Metanephros (tissue), 2 donors: ENCODE data around the gene HAGHL. TPM values are rescaled to one million over a fixed set of nuclear protein-coding genes. Genes with fewer than 3 reads are reported as not detected.

Experiments
- small RNA-seq: library from RNA; depleted of rRNA; stranded (forward); fragments of <200 nt; gene quantifications from one replicate; pipeline ENCODE3, GENCODE V24; 2014; ENCODE audit warnings: low replicate concordance
- total RNA-seq: library from RNA; depleted of rRNA; stranded (reverse); fragments of >200 nt; gene quantifications from one replicate; pipeline ENCODE4 v1.2.3, GENCODE V29; 2014

HAGHL gene, protein sequence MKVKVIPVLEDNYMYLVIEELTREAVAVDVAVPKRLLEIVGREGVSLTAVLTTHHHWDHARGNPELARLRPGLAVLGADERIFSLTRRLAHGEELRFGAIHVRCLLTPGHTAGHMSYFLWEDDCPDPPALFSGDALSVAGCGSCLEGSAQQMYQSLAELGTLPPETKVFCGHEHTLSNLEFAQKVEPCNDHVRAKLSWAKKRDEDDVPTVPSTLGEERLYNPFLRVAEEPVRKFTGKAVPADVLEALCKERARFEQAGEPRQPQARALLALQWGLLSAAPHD
- total RNA-seq = 4.5 TPM

DNA sequence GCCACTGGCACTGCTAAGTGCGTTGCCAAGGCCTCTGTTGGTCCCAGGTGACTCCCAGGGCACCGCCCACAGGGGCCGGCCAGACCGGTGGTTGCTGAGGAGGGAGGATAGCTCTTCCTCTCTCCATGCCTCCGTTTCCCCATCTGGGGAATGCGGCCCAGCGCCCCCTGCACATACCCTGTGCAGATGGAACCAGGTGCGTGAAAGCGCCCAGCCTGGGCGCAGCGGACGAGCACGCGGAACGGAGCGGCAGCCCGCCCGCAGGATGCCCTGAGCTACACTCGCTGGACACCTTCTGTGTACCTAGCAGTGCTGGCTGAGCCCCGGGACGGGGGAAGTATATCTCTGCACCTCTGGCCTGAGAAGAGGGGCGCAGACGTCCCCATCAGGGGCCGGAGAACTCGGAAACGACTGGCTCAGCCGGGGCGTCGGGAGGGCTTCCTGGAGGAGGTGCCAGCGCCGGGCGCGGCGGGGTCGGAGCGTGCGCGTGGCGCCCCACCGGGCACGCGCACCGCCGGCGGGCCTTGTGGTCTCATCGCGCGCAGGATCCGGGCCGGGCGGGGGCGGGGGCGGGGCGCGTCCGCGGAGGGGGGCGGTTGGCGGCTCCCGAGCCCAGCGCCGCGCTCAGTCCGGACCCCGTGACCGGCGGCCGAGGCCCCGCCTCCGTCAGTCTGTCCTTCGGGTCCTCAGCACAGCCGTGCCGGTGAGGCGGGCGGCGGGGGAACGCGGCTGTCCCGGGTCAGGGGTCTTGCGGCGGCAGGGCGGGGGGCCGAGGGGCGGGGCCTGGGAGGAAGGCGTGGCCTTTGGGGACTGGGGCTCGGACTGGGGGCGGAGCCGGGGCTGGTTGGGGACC is at the start of gene HAGHL, which contains the start of gene CCDC78:
TSS of gene HAGHL (plus strand) at position 669 of the 853 bp plus-strand sequence. CDS start 404 bp downstream, outside the sequence.
TSS of gene CCDC78 (minus strand) at position 6 of the 853 bp plus-strand sequence. CDS start 76 bp downstream, outside the sequence.

DNA sequence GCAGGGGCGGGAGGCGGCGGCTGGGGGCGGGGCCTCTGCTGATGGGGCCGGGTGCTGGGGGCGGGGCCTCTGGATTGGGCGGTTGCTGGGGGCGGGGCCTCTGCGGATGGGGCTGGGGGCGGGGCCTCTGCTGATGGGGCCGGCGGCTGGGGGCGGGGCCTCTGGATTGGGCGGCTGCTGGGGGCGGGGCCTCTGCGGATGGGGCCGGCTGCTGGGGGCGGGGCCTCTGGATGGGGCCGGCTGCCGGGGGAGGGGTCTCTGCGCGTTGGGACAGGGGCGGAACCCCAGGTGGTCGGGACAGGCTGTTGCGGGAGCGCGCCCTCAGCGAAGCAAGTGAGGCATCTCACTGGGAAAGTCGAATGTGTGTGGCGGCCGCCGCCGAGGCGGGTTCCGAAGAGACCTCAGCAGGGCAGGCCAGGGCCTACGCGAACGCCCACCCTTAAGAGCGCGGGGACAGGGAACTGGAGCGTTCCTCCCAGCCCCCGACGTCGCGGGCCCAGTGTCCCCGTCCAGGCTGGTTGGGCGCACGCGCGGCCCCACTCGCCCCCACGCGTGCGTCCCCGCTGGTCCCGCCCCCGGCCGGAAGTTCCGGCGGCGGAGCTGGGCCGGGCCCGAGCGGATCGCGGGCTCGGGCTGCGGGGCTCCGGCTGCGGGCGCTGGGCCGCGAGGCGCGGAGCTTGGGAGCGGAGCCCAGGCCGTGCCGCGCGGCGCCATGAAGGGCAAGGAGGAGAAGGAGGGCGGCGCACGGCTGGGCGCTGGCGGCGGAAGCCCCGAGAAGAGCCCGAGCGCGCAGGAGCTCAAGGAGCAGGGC is 46.9 kb upstream of the HAGHL start, which contains the start of gene STUB1:
TSS of gene STUB1 (plus strand) at position 597 of the 811 bp plus-strand sequence. CDS start at position 713, 116 bp downstream.

DNA sequence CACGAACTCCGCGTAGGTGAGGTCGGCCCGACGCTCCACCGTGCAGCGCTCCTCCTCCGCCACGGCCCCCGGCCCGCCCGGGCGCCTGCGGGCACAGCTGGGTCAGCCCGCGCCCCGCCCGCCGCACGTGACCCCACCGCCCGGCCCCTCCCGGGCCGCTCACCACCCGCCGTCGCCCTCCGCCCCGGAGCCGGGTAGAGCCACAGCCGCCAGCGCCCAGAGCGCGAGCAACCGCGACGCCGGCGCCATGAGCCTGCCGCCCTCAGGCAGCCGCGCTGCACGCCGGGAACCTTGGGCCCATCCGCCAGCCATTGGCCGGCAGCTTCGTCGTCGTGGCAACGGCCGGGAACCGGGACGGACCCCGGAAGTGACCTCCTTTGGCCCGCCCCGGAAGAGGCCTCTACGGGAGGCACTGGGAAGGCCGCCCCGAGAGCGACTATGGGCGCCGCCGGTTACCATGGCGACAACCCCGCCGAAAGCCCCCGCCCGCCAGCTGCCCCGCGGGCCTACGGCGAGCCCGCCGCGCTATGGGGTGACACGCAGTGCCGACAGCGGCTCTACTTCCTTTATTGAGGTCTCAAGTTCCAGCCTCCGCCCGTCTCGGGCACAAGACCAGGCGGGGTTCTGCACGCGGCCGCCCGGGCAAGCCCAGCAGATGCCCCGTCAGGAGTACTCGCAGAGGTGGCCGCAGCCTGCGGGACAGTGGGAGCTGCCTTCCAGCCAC is 42.7 kb upstream of the HAGHL start, which contains the start of gene JMJD8:
TSS of gene JMJD8 (minus strand) at position 264 of the 724 bp plus-strand sequence. CDS start at position 249, 15 bp downstream.

DNA sequence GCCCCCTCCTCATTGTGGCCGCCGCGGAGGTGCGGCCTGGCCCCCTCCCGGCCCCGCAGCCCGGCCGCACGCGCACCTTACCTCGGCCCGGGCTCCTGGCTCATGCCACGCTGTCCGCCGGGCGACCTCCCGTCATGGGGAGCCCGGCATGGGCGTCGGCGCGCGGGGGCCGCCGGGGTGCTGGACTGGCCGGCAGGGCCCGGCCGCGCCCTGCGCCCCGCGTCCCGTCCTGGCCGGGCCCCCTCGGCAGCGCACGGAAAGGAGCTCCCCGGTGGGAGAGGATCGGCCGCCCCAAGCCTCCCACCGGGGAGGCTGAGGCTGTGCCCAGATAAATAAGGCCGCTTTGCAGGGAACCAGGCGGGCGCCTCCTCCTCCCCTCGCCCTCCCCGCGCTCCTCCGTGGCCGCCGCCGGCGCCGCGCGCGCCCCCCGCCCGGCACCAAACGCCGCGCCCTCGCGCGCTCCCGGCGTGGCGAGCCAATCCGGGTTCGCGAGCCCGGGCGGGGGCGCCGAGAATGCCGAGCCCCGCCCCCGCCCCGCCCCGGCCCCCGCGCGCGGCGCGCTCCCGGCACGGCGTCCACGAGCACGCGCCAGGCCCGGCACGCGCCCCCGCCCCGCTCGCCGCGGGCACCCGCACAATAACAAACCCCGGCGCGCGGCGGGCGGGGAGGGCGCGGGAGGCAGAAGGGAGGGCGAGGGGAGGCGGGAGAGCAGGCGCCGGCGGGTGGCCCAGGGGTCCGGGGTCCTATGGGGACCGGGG is 21.3 kb upstream of the HAGHL start, which contains the start of gene FBXL16:
TSS of gene FBXL16 (minus strand) at position 371 of the 758 bp plus-strand sequence. CDS start 8,396 bp downstream, outside the sequence.

DNA sequence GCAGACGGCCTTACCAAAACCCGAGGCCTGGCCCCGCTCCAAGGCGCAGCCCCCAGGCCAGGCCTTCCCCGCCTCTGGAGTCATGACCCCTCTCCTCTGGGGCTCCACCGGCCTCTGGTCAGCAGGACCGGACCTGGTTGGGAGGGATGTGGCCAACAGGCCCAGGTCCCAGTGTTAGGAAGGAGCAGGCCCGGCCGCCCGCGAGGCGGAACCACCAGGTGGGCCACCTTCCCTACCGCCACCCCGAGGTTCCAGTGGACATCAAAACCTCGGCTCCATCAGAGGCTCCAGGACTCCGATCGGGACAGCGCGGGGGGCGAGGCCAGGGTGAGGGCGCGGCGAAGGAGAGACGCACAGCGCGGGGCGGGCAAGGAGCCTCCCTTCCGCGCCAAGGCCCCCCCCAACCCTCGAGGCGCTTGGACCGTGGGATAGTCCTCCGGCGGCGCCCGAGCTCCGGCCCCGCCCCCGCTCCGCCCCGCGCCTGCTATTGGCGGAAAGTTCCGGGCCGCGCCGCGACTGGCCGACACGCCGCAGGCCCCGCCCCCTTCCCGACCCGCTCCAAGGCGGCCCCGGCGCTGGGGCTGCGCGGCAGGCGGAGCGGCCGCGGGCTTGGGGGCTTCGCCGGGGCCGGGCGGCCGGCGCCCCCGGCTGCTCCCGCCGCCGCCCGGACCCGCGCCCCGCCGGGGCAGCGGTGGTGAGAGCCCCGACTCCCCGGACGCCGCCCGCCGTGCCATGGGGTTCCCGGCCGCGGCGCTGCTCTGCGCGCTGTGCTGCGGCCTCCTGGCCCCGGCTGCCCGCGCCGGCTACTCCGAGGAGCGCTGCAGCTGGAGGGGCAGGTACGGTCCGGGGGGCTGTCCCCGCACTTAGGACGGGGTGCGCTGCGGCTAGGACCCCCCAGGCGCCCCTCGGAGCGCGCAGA is 12.1 kb upstream of the HAGHL start, which contains the start of gene METRN:
TSS of gene METRN (plus strand) at position 561 of the 919 bp plus-strand sequence. CDS start at position 733, 172 bp downstream.

DNA sequence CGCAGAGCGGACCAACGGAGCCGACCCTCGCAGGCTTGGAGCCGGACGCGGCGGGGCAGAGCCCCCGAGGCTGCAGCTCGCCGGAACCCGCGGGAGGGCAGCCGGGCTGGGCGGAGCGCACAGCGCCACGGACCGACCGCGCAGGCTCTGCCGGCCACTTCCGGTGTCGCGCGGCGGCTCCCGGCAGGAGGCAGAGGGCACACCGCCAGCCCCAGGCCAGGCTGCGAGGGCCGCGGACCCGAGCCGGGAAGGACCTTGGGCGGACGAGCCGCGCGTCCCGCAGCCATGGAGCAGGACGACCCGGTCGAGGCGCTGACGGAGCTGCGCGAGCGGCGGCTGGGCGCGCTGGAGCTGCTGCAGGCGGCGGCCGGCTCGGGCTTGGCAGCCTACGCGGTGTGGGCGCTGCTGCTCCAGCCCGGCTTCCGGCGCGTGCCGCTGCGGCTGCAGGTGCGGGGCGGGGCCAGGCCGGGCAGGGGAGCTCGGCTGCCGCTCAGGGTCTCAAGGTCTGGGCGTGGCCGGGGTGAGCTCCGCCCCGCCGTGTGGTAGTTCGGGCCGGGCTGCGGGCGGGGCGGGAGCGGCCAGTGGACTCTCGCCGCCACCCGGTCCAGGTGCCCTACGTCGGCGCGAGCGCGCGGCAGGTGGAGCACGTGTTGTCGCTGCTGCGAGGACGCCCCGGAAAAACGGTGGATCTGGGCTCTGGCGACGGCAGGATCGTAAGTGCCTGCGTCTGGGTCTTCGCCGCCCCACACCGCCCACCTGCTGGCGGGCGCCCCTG is 5.7 kb upstream of the HAGHL start, which contains the start of gene ANTKMT:
TSS of gene ANTKMT (plus strand) at position 157 of the 775 bp plus-strand sequence. CDS start at position 286, 129 bp downstream.

DNA sequence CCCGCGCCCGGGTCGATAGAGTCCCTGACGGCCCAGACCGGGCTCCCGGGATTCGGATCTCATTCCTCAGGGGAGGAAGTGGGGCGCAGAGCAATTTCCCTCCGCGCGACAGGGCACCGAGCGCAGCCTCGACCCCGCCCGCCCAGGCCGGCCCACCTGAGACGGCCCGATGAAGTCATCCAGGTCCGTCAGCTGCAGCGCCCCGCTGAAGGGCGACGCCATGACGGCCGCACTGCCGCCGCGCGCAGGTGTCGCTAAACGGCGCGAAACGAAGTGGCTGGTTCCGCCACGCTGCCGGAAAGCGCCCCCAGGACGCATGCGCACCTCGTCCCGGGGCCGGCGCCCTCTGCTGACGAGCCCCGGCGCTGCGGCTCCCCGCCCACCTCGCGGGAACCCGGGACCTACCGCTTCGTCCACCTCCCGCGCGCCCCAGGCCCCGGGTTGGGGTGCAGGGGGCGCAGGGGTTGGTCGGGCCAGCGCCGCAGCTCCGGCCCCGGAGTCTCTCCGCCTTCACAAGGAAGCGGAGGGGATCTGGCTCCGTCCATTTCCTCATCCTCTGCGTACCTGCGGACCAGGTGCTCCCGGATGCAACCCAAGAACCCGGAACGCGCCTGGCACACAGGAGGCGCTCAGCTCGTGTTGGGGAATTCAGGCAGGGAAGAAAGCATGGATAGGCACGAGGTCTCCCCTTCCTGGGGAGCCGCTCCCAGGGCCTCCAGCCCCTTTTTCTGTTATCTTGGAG is 14.0 kb downstream of the HAGHL start, which contains the start of gene CIAO3:
TSS of gene CIAO3 (minus strand) at position 234 of the 742 bp plus-strand sequence. CDS start at position 222, 12 bp downstream.

DNA sequence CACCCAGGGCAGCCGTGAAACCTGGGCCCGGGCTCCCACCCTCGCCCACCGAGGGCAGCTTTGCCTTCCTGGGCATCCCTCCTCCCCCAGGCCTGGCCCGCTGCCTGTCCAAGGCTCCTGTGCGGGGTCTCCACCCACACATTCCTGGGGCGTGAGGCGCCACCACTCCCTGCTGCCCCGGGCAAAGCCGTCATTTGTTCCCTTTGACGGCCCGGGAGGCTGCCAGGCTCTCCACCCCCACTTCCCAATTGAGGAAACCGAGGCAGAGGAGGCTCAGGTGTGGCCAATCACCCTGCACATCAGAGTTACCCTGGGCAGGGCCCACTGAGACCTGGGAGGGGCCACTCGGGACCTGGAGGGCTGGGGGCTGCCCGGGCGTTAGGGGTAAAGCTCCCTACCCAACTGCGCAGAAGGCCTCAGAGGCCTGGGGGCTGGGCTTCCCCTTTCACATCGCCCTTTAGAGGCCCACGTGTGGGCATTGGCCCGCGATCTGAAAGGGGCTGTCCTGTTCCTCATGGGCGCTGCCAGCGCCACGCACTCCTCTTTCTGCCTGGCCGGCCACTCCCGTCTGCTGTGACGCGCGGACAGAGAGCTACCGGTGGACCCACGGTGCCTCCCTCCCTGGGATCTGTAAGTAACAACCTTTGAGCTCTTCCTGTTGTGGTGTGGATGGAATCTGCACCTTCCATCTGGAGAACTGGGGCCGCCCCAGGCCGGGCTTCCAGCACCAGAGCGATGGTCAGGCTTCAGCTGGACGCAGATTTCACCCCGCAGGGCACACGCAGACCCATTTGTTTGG is 33.8 kb downstream of the HAGHL start, which contains the start of gene MSLN:
TSS of gene MSLN (plus strand) at position 190 of the 799 bp plus-strand sequence. CDS start 1,947 bp downstream, outside the sequence.

Small RNA genes within 50 kb of the gene (small RNA-seq; reads per million reads assigned to genes)
- gene MIR662 = not detected

Other genes with a start within 250 kb of the HAGHL start
- 37.6 TPM for gene CAPN15, start 199.4 kb upstream of the HAGHL start, total RNA-seq
- 9.4 TPM for gene PRR35, start 166.7 kb upstream of the HAGHL start, total RNA-seq
- gene NHLRC4, start 160.1 kb upstream of the HAGHL start, total RNA-seq = 18.0 TPM
- gene PIGQ, start 157.1 kb upstream of the HAGHL start, total RNA-seq = 76.1 TPM
- 24.2 TPM for gene RAB40C, start 137.0 kb upstream of the HAGHL start, total RNA-seq
- gene WFIKKN1, start 96.1 kb upstream of the HAGHL start, total RNA-seq = 1.8 TPM
- 91.8 TPM for gene METTL26, start 90.8 kb upstream of the HAGHL start, total RNA-seq
- 23.1 TPM for gene MCRIP2, start 85.3 kb upstream of the HAGHL start, total RNA-seq
- gene WDR90, start 77.7 kb upstream of the HAGHL start, total RNA-seq = 48.3 TPM
- 84.5 TPM for gene RHOT2, start 59.0 kb upstream of the HAGHL start, total RNA-seq
- gene RHBDL1, start 51.4 kb upstream of the HAGHL start, total RNA-seq = 2.6 TPM
- 71.7 TPM for gene STUB1, start 46.7 kb upstream of the HAGHL start, total RNA-seq
- gene JMJD8, start 42.8 kb upstream of the HAGHL start, total RNA-seq = 50.0 TPM
- 13.3 TPM for gene WDR24, start 36.7 kb upstream of the HAGHL start, total RNA-seq
- gene FBXL16, start 21.3 kb upstream of the HAGHL start, total RNA-seq = 0.93 TPM
- 21.3 TPM for gene METRN, start 12.0 kb upstream of the HAGHL start, total RNA-seq
- 19.9 TPM for gene ANTKMT, start 6.0 kb upstream of the HAGHL start, total RNA-seq
- gene CCDC78, start 663 bp upstream of the HAGHL start, total RNA-seq = 0.93 TPM
- gene CIAO3, start 13.9 kb downstream of the HAGHL start, total RNA-seq = 47.6 TPM
- gene MSLN, start 33.6 kb downstream of the HAGHL start, total RNA-seq = 11.8 TPM
- 17.9 TPM for gene RPUSD1, start 61.3 kb downstream of the HAGHL start, total RNA-seq
- gene CHTF18, start 61.5 kb downstream of the HAGHL start, total RNA-seq = 25.5 TPM
- gene GNG13, start 73.6 kb downstream of the HAGHL start, total RNA-seq = not detected
- 40.4 TPM for gene LMF1, start 243.9 kb downstream of the HAGHL start, total RNA-seq